Mucosa of rectum (tissue), 2 donors: ENCODE data around the gene METTL8.

Experiments used
- H3K27ac ChIP-seq, 2 donors: one replicate each; pipeline ENCODE4 v1.7.0; 2013; ENCODE audit warnings: inconsistent platforms in 2 of 2, low read depth in 2 of 2, low read length in 2 of 2
- H3K27me3 ChIP-seq, 2 donors: one replicate each; pipeline ENCODE4 v1.7.0; 2013; ENCODE audit warnings: low read length in 2 of 2; ENCODE audit not compliant: control insufficient read depth in 2 of 2, insufficient read depth in 2 of 2
- H3K36me3 ChIP-seq, 2 donors: one replicate each; pipeline ENCODE4 v1.7.0; 2013; ENCODE audit warnings: low read length in 2 of 2; ENCODE audit not compliant: control insufficient read depth in 2 of 2, insufficient read depth in 2 of 2
- H3K4me1 ChIP-seq, 2 donors: one replicate each; pipeline ENCODE4 v1.7.0; 2013; ENCODE audit warnings: low read length in 2 of 2, mild to moderate bottlenecking in 1 of 2; ENCODE audit not compliant: control insufficient read depth in 2 of 2, insufficient read depth in 2 of 2
- H3K4me3 ChIP-seq, 2 donors: one replicate each; pipeline ENCODE4 v1.7.0; 2013; ENCODE audit warnings: low read length in 2 of 2
- H3K9ac ChIP-seq, 2 donors: one replicate each; pipeline ENCODE4 v1.7.0; 2013; ENCODE audit warnings: low read length in 2 of 2, low read depth in 1 of 2, mild to moderate bottlenecking in 1 of 2
- H3K9me3 ChIP-seq, 2 donors: one replicate each; pipeline ENCODE4 v1.7.0; 2013; ENCODE audit warnings: low read length in 2 of 2; ENCODE audit not compliant: control insufficient read depth in 2 of 2
- donor health status: healthy.
- donor health status: Normal muscosa, but diverticular disease.

Gene METTL8

GRCh38 chr2:171330155-171330956, 103.4 kb downstream of the METTL8 start:
- Histone ChIP-seq H3K27ac (no peak overlapping the region), H3K4me1 (peaks cover 0 to 3% of the 10 kb centered on the region in 2 donors)

GRCh38 chr2:171327043-171327496, 106.7 kb downstream of the METTL8 start:
- Histone ChIP-seq H3K9me3 (no peaks in the 10 kb centered on the region), H3K9ac (no peak overlapping the region), H3K27ac (no peak overlapping the region), H3K36me3 (peaks cover 0 to 3% of the 10 kb centered on the region in 2 donors), H3K27me3 (no peaks in the 10 kb centered on the region), H3K4me1 (peaks cover 0 to 3% of the 10 kb centered on the region in 2 donors), H3K4me3 (no peak overlapping the region)

More at GRCh38 chr2:171330155-171330956, 103.4 kb downstream of the METTL8 start:
- Histone ChIP-seq H3K9ac (no peak overlapping the region), H3K27me3 (no peaks in the 10 kb centered on the region), H3K36me3 (no peaks in the 10 kb centered on the region), H3K4me3 (no peak overlapping the region), H3K9me3 (no peaks in the 10 kb centered on the region)

- Histone ChIP-seq H3K4me3 (no peak overlapping the region), H3K27ac (no peak overlapping the region), H3K36me3 (peaks cover 0 to 3% of the 10 kb centered on the region in 2 donors), H3K9me3 (no peaks in the 10 kb centered on the region), H3K4me1 (peaks cover 0 to 3% of the 10 kb centered on the region in 2 donors), H3K27me3 (no peaks in the 10 kb centered on the region), H3K9ac (peak overlapping the region in 1 of 2 donors; percentile 34)
Measured at GRCh38 chr2:171325886-171326585, 107.8 kb downstream of the METTL8 start.

- no peak overlapping the region for H3K4me3 ChIP-seq
- no peak overlapping the region for H3K9ac ChIP-seq
- H3K9me3 ChIP-seq, result no peaks in the 10 kb centered on the region
- H3K4me1 ChIP-seq, result peaks cover 0 to 3% of the 10 kb centered on the region in 2 donors
- H3K27me3 ChIP-seq, result no peaks in the 10 kb centered on the region
- peaks cover 0 to 3% of the 10 kb centered on the region in 2 donors for H3K36me3 ChIP-seq
- H3K27ac ChIP-seq, result no peak overlapping the region
Measured at GRCh38 chr2:171323971-171324528, 109.7 kb downstream of the METTL8 start.

GRCh38 chr2:171322928-171323327, 110.9 kb downstream of the METTL8 start:
- Histone ChIP-seq H3K27ac (no peak overlapping the region), H3K27me3 (no peaks in the 10 kb centered on the region), H3K36me3 (peaks cover 0 to 3% of the 10 kb centered on the region in 2 donors), H3K4me3 (no peak overlapping the region), H3K4me1 (peaks cover 0 to 3% of the 10 kb centered on the region in 2 donors), H3K9me3 (no peaks in the 10 kb centered on the region), H3K9ac (no peak overlapping the region)

GRCh38 chr2:171320731-171321130, 113.1 kb downstream of the METTL8 start:
- H3K36me3 ChIP-seq, result peaks cover 0 to 3% of the 10 kb centered on the region in 2 donors
- no peak overlapping the region for H3K27ac ChIP-seq
- H3K4me1 ChIP-seq, result no peaks in the 10 kb centered on the region
- no peaks in the 10 kb centered on the region for H3K9me3 ChIP-seq
- H3K4me3 ChIP-seq, result no peak overlapping the region
- H3K9ac ChIP-seq, result no peak overlapping the region
- H3K27me3 ChIP-seq, result no peaks in the 10 kb centered on the region

GRCh38 chr2:171320208-171320621, 113.6 kb downstream of the METTL8 start:
- H3K9ac ChIP-seq, result no peak overlapping the region
- no peak overlapping the region for H3K27ac ChIP-seq
- H3K9me3 ChIP-seq, result no peaks in the 10 kb centered on the region
- H3K4me1 ChIP-seq, result no peaks in the 10 kb centered on the region
- H3K36me3 ChIP-seq, result peaks cover 0 to 3% of the 10 kb centered on the region in 2 donors
- H3K27me3 ChIP-seq, result no peaks in the 10 kb centered on the region
- H3K4me3 ChIP-seq, result no peak overlapping the region

- Histone ChIP-seq H3K36me3 (peaks cover 0 to 3% of the 10 kb centered on the region in 2 donors), H3K27ac (peak overlapping the region in 1 of 2 donors; percentile 34), H3K4me3 (no peak overlapping the region), H3K4me1 (no peaks in the 10 kb centered on the region), H3K9ac (no peak overlapping the region), H3K9me3 (no peaks in the 10 kb centered on the region), H3K27me3 (no peaks in the 10 kb centered on the region)
Measured at GRCh38 chr2:171319164-171319810, 114.5 kb downstream of the METTL8 start.

- Histone ChIP-seq H3K4me1 (no peaks in the 10 kb centered on the region), H3K9me3 (no peaks in the 10 kb centered on the region), H3K27ac (no peak overlapping the region), H3K36me3 (no peaks in the 10 kb centered on the region), H3K4me3 (no peak overlapping the region), H3K9ac (no peak overlapping the region), H3K27me3 (no peaks in the 10 kb centered on the region)
Measured at GRCh38 chr2:171318463-171318934, 115.3 kb downstream of the METTL8 start.
